Activated CD8-positive, alpha-beta memory T cell treated with anti-CD3 and anti-CD28 coated beads, Interleukin-2, amount 50 U/mL, for 1 hour (primary cell): ENCODE data around the gene ADAMTS9.

ENCODE experiments used
- DNase-seq: peaks from one replicate; pipeline ENCODE4 v3.0.0-alpha.2; 2020; ENCODE audit errors: extremely low read depth

Gene ADAMTS9

DNA sequence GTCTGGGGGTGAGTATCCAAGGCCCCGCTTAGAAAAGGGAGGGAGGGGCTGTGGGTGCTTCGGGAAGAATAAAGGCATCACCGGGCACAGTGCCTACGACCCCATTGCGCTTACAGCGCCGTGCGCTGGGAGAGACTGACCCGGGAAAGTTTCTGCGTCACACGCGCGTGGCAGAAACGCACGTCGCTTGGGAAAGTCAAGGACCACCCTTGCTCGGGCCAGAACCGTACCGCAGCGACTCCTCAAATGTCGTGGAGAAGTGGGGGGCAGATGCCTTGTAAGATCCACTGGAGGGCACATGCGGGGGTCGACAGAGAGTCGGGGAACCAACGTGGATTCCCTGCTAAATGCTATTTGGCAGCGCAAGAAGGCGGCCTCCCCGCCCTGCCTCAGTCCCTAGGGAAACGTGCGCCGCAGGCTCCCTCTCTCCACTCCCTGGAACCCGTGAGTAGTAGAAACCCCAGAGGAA is 2.4 kb downstream of the ADAMTS9 start:
- DNase-seq, result no peak

GRCh38 chr3:64684715-64685261 is 3.0 kb downstream of the ADAMTS9 start:
- no peak for DNase-seq

DNA sequence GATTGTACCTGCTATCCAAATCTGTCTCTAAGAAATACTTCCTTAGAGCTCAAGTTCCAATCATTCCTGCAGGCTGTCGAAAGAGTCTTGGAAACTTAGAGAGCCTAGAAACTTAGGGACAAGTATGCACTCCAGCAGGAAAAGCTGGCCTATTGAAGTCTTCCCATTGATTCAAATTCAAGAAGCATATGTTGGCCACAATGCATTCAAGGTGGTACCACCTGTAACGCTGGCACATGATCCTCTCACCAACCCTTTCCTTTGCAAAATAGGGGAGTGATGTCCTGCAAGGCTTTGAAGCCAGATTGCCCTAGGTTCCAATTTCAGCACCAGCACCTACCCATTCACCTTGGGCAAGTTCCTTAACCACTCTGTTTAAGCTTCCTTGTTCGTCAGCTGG is 6.0 kb downstream of the ADAMTS9 start:
- DNase-seq, result no peak

DNA sequence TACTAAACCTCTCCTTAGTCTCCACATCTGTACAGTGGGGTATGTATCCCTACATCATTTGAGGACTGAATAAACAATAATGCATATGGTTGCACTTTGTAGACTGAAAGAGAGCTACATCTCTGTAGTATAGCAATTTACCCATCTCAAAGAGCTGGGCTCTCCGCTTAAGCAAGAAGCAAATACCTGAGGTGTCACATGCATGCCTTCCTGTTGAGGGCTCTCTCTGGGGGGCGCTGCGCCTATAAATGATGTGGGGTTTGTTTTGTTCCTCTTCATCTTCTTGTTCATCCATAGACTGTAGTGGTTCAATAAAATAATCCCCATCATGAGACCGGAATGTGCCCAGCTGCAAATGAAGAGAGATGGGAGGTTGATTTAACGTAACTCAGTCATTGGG is 6.8 kb downstream of the ADAMTS9 start:
- no peak for DNase-seq

- no peak for DNase-seq
Observed at GRCh38 chr3:64680334-64680733, 7.5 kb downstream of the ADAMTS9 start.

DNA sequence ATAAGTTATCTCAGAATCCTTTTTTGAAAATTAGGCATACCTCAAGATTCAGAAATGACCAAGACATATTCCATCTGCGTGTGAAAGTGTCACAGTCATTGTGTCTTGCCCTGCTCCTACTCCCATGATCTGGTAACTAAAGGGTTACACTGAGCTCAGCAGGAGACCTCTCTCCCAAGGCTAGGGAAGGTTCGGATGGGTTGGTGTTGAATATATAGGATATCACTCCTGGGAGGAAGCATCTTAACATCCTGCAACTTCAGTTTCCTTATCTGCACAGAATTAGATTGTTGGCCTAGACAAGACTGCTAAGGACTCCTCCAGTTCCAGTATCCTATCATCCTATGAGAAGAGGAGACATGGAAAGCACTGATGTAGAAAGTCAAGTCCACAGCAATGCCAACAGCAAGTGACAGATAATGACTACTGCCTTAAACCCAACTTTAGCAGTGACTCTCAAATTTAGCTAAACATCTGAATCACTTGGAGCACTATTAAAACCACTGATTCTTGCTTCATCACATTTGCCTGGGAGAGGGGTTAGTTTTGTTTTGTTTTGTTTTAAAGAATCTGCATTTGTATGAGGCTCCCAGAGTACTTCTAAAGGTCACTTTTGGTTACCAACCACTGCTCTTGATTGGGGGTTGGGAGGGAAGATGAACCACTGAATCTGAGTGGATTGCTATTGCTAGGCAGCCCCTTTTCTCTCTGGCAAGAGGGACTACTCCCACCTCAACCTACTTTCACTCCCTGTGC is 9.7 kb downstream of the ADAMTS9 start:
- no peak for DNase-seq

- DNase-seq, result no peak
Observed at GRCh38 chr3:64676831-64677230, 11.0 kb downstream of the ADAMTS9 start.

DNA sequence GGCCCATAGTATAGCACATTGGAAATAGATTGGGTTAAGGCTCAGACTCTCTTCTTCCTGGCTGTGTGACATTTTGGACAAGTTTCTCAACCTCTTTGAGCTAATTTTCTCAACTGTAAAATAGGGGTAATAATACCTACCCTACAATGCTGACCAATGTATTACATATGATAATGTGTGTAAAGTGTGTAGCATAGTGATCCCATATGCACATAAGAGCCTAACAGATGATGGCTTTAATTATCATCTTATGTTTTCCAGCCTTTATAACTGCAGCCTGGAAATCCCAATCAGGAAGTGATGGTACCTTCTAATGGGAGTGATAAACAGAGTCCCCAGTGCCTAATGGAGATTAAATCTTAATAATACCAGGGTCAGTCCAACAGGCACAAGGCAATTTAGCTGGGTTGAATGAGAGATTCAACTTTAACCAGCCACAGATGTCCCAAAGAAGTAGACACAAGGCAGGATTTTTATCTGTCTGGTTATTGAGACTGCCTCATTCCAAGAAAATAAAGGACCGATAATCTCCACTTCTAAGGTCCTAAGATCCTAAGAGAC is 12.0 kb downstream of the ADAMTS9 start:
- no peak for DNase-seq

DNA sequence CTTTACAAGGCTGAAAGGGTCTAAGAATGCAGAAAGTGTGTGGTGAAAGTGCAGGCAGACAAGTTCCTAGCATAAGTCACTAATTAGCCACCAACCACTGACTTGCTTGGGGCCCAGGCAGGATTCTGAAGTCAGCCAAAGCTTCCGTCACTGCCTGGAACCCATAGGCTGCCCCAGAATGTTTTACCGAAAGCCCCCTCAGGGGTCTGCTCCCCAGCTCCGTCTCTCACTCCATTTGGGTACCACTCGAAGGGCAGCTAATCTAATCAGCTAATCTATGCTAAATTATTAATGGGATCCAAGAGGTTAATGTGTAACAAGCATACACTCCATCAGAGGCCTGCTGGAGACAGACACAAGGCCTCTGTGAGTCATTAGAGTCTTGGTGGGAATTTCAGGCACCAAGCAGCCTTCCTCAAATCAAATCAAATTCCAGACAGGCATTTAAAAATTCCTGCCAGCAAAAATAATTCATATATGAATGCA is 13.2 kb downstream of the ADAMTS9 start:
- DNase-seq, result no peak

- no peak for DNase-seq
Observed at GRCh38 chr3:64673159-64673715, 14.6 kb downstream of the ADAMTS9 start.

GRCh38 chr3:64668582-64669510 is 19.0 kb downstream of the ADAMTS9 start:
- no peak for DNase-seq

- DNase-seq, result no peak
Observed at GRCh38 chr3:64667887-64668581, 19.8 kb downstream of the ADAMTS9 start.

- no peak for DNase-seq
Observed at GRCh38 chr3:64667138-64667537, 20.7 kb downstream of the ADAMTS9 start.

- no peak for DNase-seq
Observed at GRCh38 chr3:64666171-64666588, 21.6 kb downstream of the ADAMTS9 start.

DNA sequence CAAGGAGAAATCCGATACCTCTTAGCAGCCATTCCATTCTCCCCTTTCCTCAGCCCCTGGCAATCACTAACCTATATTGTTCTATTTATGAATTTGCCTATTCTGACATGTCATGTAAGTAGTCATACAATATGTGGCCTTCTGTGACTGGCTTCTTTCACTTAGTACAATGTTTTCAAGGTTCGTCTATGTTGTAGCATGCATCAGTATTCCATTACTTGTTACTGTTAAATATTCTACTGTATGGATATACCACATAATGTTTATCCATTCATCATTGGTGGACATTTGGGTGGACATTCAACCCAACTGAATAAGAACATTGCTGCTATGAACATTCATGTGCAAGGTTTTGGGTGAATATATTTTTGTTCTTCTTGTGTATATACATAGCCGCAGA is 23.4 kb downstream of the ADAMTS9 start:
- no peak for DNase-seq

GRCh38 chr3:64659617-64659978 is 28.2 kb downstream of the ADAMTS9 start:
- no peak for DNase-seq

GRCh38 chr3:64658001-64658400 is 29.8 kb downstream of the ADAMTS9 start:
- DNase-seq, result no peak

- no peak for DNase-seq
Observed at GRCh38 chr3:64656544-64656943, 31.3 kb downstream of the ADAMTS9 start.

GRCh38 chr3:64655160-64655559 is 32.6 kb downstream of the ADAMTS9 start:
- DNase-seq, result no peak

GRCh38 chr3:64654013-64654412 is 33.8 kb downstream of the ADAMTS9 start:
- DNase-seq, result no peak

GRCh38 chr3:64653101-64653500 is 34.7 kb downstream of the ADAMTS9 start:
- DNase-seq, result no peak
